ENCODE results near the gene INHA.

The INHA gene

DNA sequence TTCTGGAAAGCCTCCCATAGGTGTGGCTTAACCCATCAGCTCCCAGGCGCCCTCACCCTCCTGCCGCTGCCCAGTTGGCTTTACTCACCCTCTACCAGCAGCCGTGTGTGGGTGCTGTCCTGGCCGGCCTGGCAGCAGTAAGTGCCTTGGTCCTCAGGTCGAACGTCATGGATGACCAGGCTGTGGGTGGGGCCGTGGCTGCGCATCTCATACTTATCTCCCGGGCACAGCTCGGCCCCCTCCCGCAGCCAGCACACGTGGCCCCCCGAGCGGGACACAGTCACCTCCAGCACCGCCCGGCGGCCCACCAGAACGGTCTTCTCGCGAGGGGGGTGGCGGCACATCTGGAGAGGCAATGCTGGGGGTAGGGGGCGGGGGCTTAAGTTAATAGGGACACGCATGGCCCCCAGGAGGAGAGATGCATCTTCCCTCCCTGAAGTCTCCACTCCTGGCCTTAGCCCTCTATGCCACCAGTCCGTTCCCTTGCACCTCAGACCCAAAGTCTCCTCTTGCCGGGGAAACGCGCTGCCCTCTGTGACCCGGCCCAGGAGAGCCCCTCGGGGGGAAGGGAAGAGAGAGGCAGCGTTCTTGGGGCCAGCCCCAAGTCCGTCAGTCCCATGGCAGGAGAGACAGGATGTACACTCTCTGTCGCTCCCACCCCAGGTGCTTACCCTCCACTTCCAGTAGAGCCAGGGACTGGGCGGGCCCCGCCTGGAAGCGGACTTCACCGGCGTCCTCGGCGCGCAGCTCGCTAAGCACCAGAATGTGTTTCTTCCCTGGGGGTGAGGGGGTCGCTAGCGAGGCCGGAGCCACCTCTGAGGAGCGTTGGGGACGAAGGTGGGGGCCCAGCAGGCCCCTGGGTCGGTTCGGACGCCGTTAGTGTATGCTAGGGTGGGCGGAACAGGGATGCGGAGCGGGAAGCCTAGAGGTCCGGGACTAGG lies 20.4 kb upstream of the INHA start:
- CTCF ChIA-PET = interaction anchor here (1.0 to 7.9 kb wide), 9 partner anchors 8 to 149 kb away, joined by 3 to 63 read pairs (median 4); partner anchors contain the start of genes CHPF, STK11IP and TMEM198
- POLR2A ChIA-PET = no interaction called here
- no peak for DNase-seq (ENCODE audit: extremely low spot score)
- TF ChIP-seq CTCF (IDR thresholded peaks at IDR 0.05; ENCODE audit: control extremely low read depth, extremely low read depth, low read depth, missing control alignments) = no peak

DNA sequence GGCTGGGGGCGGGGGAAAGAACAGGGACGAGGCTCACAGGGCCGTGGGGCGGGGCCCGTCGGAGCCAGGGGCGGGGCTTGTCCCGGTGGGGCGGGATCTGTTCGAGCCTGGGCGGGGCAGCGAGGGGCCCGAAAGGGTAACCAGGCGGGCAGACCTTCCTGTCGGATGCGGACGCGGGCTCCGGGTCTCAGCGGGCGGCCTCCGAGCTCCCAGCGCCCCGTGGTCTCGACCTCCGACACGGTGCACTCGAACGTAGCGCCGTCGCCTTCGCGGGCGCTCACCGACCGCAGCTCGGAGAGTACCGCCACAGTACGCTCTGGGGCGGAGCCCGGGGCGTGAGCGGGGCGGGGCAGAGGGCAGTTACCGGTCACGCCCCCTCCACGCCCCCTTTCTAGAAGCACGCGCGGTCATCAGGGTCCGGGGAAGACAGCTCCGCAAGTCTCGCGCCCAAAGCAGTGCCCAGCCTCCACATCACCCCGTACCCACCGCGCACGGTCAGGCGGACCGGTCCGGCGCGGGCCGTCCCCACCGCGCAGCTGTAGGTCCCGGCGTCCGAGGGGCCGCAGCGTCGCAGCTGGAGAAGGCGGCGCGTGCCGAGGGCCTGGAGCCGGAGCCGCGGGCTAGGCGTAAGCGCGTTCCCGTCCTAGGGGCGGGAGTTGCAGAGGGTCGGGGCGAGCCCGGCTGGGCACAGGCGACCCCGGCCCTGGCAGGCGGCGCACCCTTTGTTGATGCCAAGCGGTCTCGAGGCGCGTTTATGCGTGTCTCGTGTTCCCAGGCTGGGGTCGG lies 19.5 kb upstream of the INHA start:
- no peak for TF ChIP-seq CTCF (IDR thresholded peaks at IDR 0.05; ENCODE audit: control extremely low read depth, extremely low read depth, low read depth, missing control alignments)
- DNase-seq (ENCODE audit: extremely low spot score) = peak; percentile 94
- ChIA-PET CTCF (interaction anchor here (1.0 to 7.9 kb wide), 5 partner anchors 9 to 150 kb away, joined by 3 to 63 read pairs (median 4); partner anchors contain the start of genes CHPF, STK11IP and TMEM198), POLR2A (no interaction called here)

DNA sequence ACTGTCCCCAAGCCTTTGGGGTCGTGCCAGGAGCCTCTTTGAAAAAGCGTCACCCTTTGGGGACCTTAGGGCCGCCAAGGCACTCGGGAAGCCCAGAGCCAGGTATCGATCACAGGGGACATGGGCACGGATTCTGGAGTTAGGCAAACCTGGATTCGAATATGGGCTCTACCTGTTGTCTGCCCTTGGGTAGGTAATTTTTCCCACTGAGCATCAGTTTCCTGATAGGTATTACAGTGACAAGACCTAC lies 19.0 kb upstream of the INHA start:
- ChIA-PET CTCF (interaction anchor here (1.1 to 7.9 kb wide), 4 partner anchors 11 to 151 kb away, joined by 3 to 63 read pairs (median 4); partner anchors contain the start of genes CHPF, STK11IP and TMEM198), POLR2A (no interaction called here)
- TF ChIP-seq CTCF (IDR thresholded peaks at IDR 0.05; ENCODE audit: control extremely low read depth, extremely low read depth, low read depth, missing control alignments) = no peak
- no peak for DNase-seq (ENCODE audit: extremely low spot score)

DNA sequence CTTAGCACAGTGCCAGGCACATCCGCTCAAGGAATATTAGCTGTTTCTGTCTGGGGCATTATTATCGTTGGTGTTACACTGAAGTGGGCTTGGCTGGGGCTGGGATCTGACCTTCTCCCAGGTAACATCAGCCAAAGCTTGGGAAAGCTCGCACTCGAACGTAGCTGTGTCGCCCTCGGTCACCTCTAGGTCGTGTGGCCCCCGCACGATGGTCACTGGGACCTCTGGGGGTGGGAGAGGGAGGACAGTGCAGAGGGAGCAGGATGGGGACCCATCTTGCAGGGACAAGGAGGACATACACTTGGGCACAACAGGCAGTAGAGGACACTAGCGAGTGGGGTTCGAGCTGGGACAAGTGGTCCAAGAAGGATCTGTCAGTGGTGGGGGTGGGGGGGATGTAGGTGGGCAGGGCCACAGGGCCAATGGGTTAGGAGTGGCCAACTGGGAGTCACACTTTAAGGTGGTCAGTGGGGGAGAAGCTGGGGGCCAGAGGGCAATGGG lies 18.6 kb upstream of the INHA start:
- ChIA-PET CTCF (interaction anchor here (1.1 to 7.9 kb wide), 4 partner anchors 11 to 151 kb away, joined by 3 to 63 read pairs (median 4); partner anchors contain the start of genes CHPF, STK11IP and TMEM198), POLR2A (no interaction called here)
- no peak for DNase-seq (ENCODE audit: extremely low spot score)
- no peak for TF ChIP-seq CTCF (IDR thresholded peaks at IDR 0.05; ENCODE audit: control extremely low read depth, extremely low read depth, low read depth, missing control alignments)

DNA sequence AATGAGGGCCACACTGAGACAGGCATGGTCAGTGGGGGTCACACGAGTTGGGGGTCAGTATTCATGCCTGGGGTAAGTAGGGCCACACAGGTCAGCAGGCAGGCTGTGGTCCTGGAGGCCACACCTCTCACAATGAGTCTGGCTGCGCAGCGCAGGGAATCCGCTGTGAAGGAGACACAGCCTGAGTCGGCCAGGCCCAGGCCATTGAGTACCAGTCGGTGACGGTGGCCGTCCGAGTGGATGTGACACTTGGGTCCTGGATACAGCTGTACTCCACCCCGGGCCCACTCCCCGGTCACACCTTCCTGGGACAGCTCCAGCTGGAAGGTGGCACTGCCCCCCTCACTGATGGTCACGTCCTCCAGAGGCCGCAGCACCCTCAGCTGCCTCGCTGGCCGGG lies 17.8 kb upstream of the INHA start:
- ChIA-PET CTCF (interaction anchor here (1.7 to 7.9 kb wide), 2 partner anchors 12 kb away, joined by 7 to 63 read pairs; partner anchors contain the start of genes CHPF and TMEM198), POLR2A (no interaction called here)
- no peak for TF ChIP-seq CTCF (IDR thresholded peaks at IDR 0.05; ENCODE audit: control extremely low read depth, extremely low read depth, low read depth, missing control alignments)
- no peak for DNase-seq (ENCODE audit: extremely low spot score)

DNA sequence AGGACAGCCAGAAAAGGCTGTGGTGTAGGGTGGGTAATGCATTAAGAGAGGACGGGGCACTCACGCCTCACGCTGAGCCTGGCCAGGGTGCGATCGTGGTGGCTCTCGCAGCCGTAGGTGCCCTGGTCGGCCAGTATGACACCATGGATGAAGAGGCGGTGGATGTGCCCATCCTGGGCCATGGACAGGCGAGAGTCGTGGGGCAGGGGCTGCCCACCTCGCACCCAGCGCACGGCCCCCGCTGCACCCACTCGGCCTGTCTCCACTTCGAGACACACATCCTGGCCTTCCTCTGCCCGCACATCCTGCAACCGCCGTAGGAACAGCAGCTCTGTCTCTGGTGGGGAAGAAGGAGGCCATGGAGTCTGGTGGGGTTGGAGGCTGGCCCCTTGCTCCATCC lies 16.2 kb upstream of the INHA start:
- no peak for DNase-seq (ENCODE audit: extremely low spot score)
- no peak for TF ChIP-seq CTCF (IDR thresholded peaks at IDR 0.05; ENCODE audit: control extremely low read depth, extremely low read depth, low read depth, missing control alignments)
- ChIA-PET CTCF (interaction anchor here (1.7 to 7.9 kb wide), 2 partner anchors 11 to 14 kb away, joined by 7 to 63 read pairs; partner anchors contain the start of genes CHPF and TMEM198), POLR2A (no interaction called here)

Data from GM10248 (cell line).